Endodermal cell (in vitro differentiated cells): ENCODE measurements around the gene CPNE5. TPM values are rescaled to one million over a fixed set of nuclear protein-coding genes. Genes with fewer than 3 reads are reported as not detected.

Source experiments
- DNase-seq: peaks from one replicate; pipeline ENCODE4 v3.0.0-alpha.2; 2017
- H3K27ac ChIP-seq: 2 replicates; pipeline ENCODE4 v1.5.1; 2013; ENCODE audit warnings: mild to moderate bottlenecking, low read depth, low read length, moderate library complexity
- H3K27me3 ChIP-seq: 2 replicates; pipeline ENCODE4 v1.6.1; 2013; ENCODE audit warnings: mild to moderate bottlenecking, low read length, moderate library complexity; ENCODE audit not compliant: insufficient read depth, control insufficient read depth, poor library complexity, severe bottlenecking
- H3K36me3 ChIP-seq: 2 replicates; pipeline ENCODE4 v1.7.0; 2013; ENCODE audit warnings: mild to moderate bottlenecking, low read length, moderate library complexity; ENCODE audit not compliant: control insufficient read depth, insufficient read depth
- H3K4me1 ChIP-seq: one replicate; pipeline ENCODE4 v1.7.0; 2013; ENCODE audit warnings: low read length; ENCODE audit not compliant: control insufficient read depth, insufficient read depth
- H3K4me3 ChIP-seq: 2 replicates; pipeline ENCODE4 v1.5.1; 2013; ENCODE audit warnings: mild to moderate bottlenecking, low read length, moderate library complexity
- H3K9ac ChIP-seq: 2 replicates; pipeline ENCODE4 v1.6.1; 2013; ENCODE audit warnings: mild to moderate bottlenecking, low read length, moderate library complexity; ENCODE audit not compliant: poor library complexity, severe bottlenecking; ENCODE audit errors: extremely low read depth
- H3K9me3 ChIP-seq: 2 replicates; pipeline ENCODE4 v1.6.1; 2013; ENCODE audit warnings: mild to moderate bottlenecking, low read length, moderate library complexity; ENCODE audit not compliant: control insufficient read depth
- H3K27ac Mint-ChIP-seq: 2 replicates; pipeline ENCODE4 v1.8.0; 2020; ENCODE audit warnings: mixed read lengths
- H3K27me3 Mint-ChIP-seq: 2 replicates; pipeline ENCODE4 v1.8.0; 2021; ENCODE audit warnings: mild to moderate bottlenecking, mixed read lengths; ENCODE audit not compliant: insufficient read depth
- H3K36me3 Mint-ChIP-seq: 2 replicates; pipeline ENCODE4 v1.8.0; 2020; ENCODE audit warnings: low read depth, mixed read lengths
- H3K4me1 Mint-ChIP-seq: 2 replicates; pipeline ENCODE4 v1.8.0; 2020; ENCODE audit warnings: mixed read lengths
- H3K4me3 Mint-ChIP-seq: 2 replicates; pipeline ENCODE4 v1.8.0; 2020; ENCODE audit warnings: mild to moderate bottlenecking, moderate library complexity, mixed read lengths
- H3K9me3 Mint-ChIP-seq: 2 replicates; pipeline ENCODE4 v1.8.0; 2020; ENCODE audit warnings: mild to moderate bottlenecking, mixed read lengths
- CTCF ChIP-seq: fragments of 200-600 bp; sonication (generic); conservative IDR thresholded peaks from 2 replicates; pipeline ENCODE4 v1.5.0; 2021; ENCODE audit warnings: antibody characterized with exemption, mild to moderate bottlenecking
- WGBS, 2 experiments: methylation state at CpG; one replicate each; pipeline versions ENCODE4 v1.1.5 to v1.1.7; 2013; ENCODE audit warnings: missing lambda C conversion rate in 2 of 2, mixed read lengths in 1 of 2; ENCODE audit not compliant: insufficient coverage in 1 of 2, insufficient read length in 1 of 2; 5-methylcytosine and 5-hydroxymethylcytosine counted together
- total RNA-seq, 2 donors: library from RNA; stranded (reverse); fragmentation: NEBNext Ultra II Directional in 1 of 2; extraction: Animal tissue kit (Norgen Biotek cat#: 25700) in 1 of 2; gene quantifications; 2 replicates in 1 of 2; 3 replicates in 1 of 2; pipeline ENCODE4 v1.2.1, GENCODE V29; 2021

CPNE5 gene
- total RNA-seq, 2 donors from 2014 or later = 0.26 to 0.42 TPM

- Histone ChIP-seq H3K4me1 (peaks cover 7% of the 10 kb centered on the region), H3K9ac (no peak overlapping the region), H3K9me3 (no peaks in the 10 kb centered on the region), H3K27me3 (peaks cover 9% of the 10 kb centered on the region), H3K27ac (no peak overlapping the region), H3K36me3 (peaks cover 36% of the 10 kb centered on the region), H3K4me3 (no peak overlapping the region)
- no peak overlapping the region for H3K4me3 Mint-ChIP-seq
- H3K27me3 Mint-ChIP-seq = peaks cover 8% of the 10 kb centered on the region
- 91% methylated on average over 5 of the region's 5 CpGs for WGBS, 2 experiments
- peaks cover 18% of the 10 kb centered on the region for H3K4me1 Mint-ChIP-seq
- no peaks in the 10 kb centered on the region for H3K9me3 Mint-ChIP-seq
- no peak for TF ChIP-seq CTCF
- peak; percentile 31 for DNase-seq
- H3K36me3 Mint-ChIP-seq = peaks cover 41% of the 10 kb centered on the region
- H3K27ac Mint-ChIP-seq = no peak overlapping the region
Observed at GRCh38 chr6:36853325-36853724, 14.1 kb upstream of the CPNE5 start.

- Histone ChIP-seq H3K4me1 (peaks cover 9% of the 10 kb centered on the region), H3K4me3 (no peak overlapping the region), H3K9me3 (no peaks in the 10 kb centered on the region), H3K27ac (no peak overlapping the region), H3K36me3 (peaks cover 34% of the 10 kb centered on the region), H3K9ac (no peak overlapping the region), H3K27me3 (peaks cover 9% of the 10 kb centered on the region)
- WGBS, 2 experiments = 91 to 97% methylated on average over 4 of the region's 4 CpGs
- Mint-ChIP-seq H3K9me3 (no peaks in the 10 kb centered on the region), H3K27ac (no peak overlapping the region), H3K36me3 (peaks cover 36% of the 10 kb centered on the region), H3K27me3 (peaks cover 15% of the 10 kb centered on the region), H3K4me1 (peaks cover 20% of the 10 kb centered on the region), H3K4me3 (no peak overlapping the region)
- DNase-seq = peak; percentile 59
- no peak for TF ChIP-seq CTCF
Observed at GRCh38 chr6:36852481-36853147, 13.4 kb upstream of the CPNE5 start.

- Histone ChIP-seq H3K27me3 (peaks cover 9% of the 10 kb centered on the region), H3K4me3 (no peak overlapping the region), H3K27ac (no peak overlapping the region), H3K9me3 (no peaks in the 10 kb centered on the region), H3K4me1 (peaks cover 9% of the 10 kb centered on the region), H3K36me3 (peaks cover 30% of the 10 kb centered on the region), H3K9ac (no peak overlapping the region)
- TF ChIP-seq CTCF = no peak
- Mint-ChIP-seq H3K36me3 (peaks cover 28% of the 10 kb centered on the region), H3K27me3 (peaks cover 19% of the 10 kb centered on the region), H3K27ac (no peak overlapping the region), H3K9me3 (no peaks in the 10 kb centered on the region), H3K4me3 (no peak overlapping the region), H3K4me1 (peaks cover 20% of the 10 kb centered on the region)
- peak; percentile 34 for DNase-seq
- WGBS, 2 experiments = 88 to 100% methylated on average over 3 to 4 of the region's 4 CpGs
Observed at GRCh38 chr6:36851626-36852025, 12.4 kb upstream of the CPNE5 start.
